SK-N-MC (cell line): Measurements from ENCODE around the gene OR10H5.

ENCODE experiments used
- EZH2 ChIP-seq: fragments of 200-600 bp; sonication (generic); IDR thresholded peaks from one replicate; pipeline ENCODE4 v1.6.1; 2017; ENCODE audit warnings: antibody characterized with exemption
- POLR2AphosphoS5 ChIP-seq: IDR thresholded peaks from 2 replicates; pipeline ENCODE4 v1.6.1; 2012; ENCODE audit warnings: mild to moderate bottlenecking, low read depth, low read length, borderline replicate concordance

GRCh38 chr19:15825753-15826152 is 38.3 kb downstream of the OR10H5 start:
- no peak for TF ChIP-seq POLR2AphosphoS5
- no peak for TF ChIP-seq EZH2
